Measurements from ENCODE around the gene CPTP. TPM values are rescaled to one million over a fixed set of nuclear protein-coding genes. Genes with fewer than 3 reads are reported as not detected.
A peak's percentile ranks its signal among the peaks of the same experiment; 100 is the strongest.

The CPTP gene
- 44.3 and 59.5 TPM in 2 replicates for total RNA-seq

GRCh38 chr1:1324524-1325287, at the start of gene CPTP, which contains the start of gene INTS11:
CPTP (plus strand) TSS chr1:1324802; CDS start chr1:1326911, 2,109 bp downstream.
INTS11 (minus strand) TSS chr1:1324660; CDS start chr1:1324608, 52 bp downstream.
- H3K36me3 ChIP-seq (ENCODE audit: control insufficient read depth, insufficient read depth, low read length), result peaks cover 2% of the 10 kb centered on the region
- H3K4me3 ChIP-seq (ENCODE audit: low read depth, low read length), result peak within 1 kb of the TSS; percentile 98
- DNase-seq (ENCODE audit: low read depth), result peak; percentile 50
- no peak for TF ChIP-seq CTCF (IDR thresholded peaks at IDR 0.05; ENCODE audit: insufficient read depth, low read length, poor library complexity, severe bottlenecking)
- H3K27me3 ChIP-seq (ENCODE audit: control insufficient read depth, insufficient read depth, low read length), result no peaks in the 10 kb centered on the region

GRCh38 chr1:1274931-1275431, 49.6 kb upstream of the CPTP start:
- no peak for DNase-seq (ENCODE audit: low read depth)
- no peaks in the 10 kb centered on the region for H3K36me3 ChIP-seq (ENCODE audit: control insufficient read depth, insufficient read depth, low read length)
- no peaks in the 10 kb centered on the region for H3K27me3 ChIP-seq (ENCODE audit: control insufficient read depth, insufficient read depth, low read length)
- no peak for TF ChIP-seq CTCF (IDR thresholded peaks at IDR 0.05; ENCODE audit: insufficient read depth, low read length, poor library complexity, severe bottlenecking)
- H3K4me3 ChIP-seq (ENCODE audit: low read depth, low read length), result no peak overlapping the region

GRCh38 chr1:1275836-1276235, 48.8 kb upstream of the CPTP start:
- H3K27me3 ChIP-seq (ENCODE audit: control insufficient read depth, insufficient read depth, low read length), result no peaks in the 10 kb centered on the region
- TF ChIP-seq CTCF (IDR thresholded peaks at IDR 0.05; ENCODE audit: insufficient read depth, low read length, poor library complexity, severe bottlenecking), result no peak
- H3K36me3 ChIP-seq (ENCODE audit: control insufficient read depth, insufficient read depth, low read length), result no peaks in the 10 kb centered on the region
- H3K4me3 ChIP-seq (ENCODE audit: low read depth, low read length), result no peak overlapping the region
- DNase-seq (ENCODE audit: low read depth), result no peak

- TF ChIP-seq CTCF (IDR thresholded peaks at IDR 0.05; ENCODE audit: insufficient read depth, low read length, poor library complexity, severe bottlenecking), result no peak
- no peaks in the 10 kb centered on the region for H3K36me3 ChIP-seq (ENCODE audit: control insufficient read depth, insufficient read depth, low read length)
- H3K4me3 ChIP-seq (ENCODE audit: low read depth, low read length), result no peak overlapping the region
- no peaks in the 10 kb centered on the region for H3K27me3 ChIP-seq (ENCODE audit: control insufficient read depth, insufficient read depth, low read length)
- no peak for DNase-seq (ENCODE audit: low read depth)
These were observed 46.0 kb upstream of the CPTP start for GRCh38 chr1:1278620-1279019.

- no peak for DNase-seq (ENCODE audit: low read depth)
- H3K36me3 ChIP-seq (ENCODE audit: control insufficient read depth, insufficient read depth, low read length), result no peaks in the 10 kb centered on the region
- no peaks in the 10 kb centered on the region for H3K27me3 ChIP-seq (ENCODE audit: control insufficient read depth, insufficient read depth, low read length)
- no peak overlapping the region for H3K4me3 ChIP-seq (ENCODE audit: low read depth, low read length)
- TF ChIP-seq CTCF (IDR thresholded peaks at IDR 0.05; ENCODE audit: insufficient read depth, low read length, poor library complexity, severe bottlenecking), result no peak
These were observed 45.6 kb upstream of the CPTP start for GRCh38 chr1:1279028-1279427.
